DMS 273 (cell line): ENCODE results near the gene VSIG10L.

Source experiments
- DNase-seq: peaks from one replicate; lab custom pipeline; 2025; ENCODE audit not compliant: unreplicated experiment; lab: John Stamatoyannopoulos, UW

The VSIG10L gene

GRCh38 chr19:51318687-51319648, 23.0 kb downstream of the VSIG10L start:
- no peak for DNase-seq

GRCh38 chr19:51317968-51318367, 24.0 kb downstream of the VSIG10L start:
- DNase-seq, result no peak

DNA sequence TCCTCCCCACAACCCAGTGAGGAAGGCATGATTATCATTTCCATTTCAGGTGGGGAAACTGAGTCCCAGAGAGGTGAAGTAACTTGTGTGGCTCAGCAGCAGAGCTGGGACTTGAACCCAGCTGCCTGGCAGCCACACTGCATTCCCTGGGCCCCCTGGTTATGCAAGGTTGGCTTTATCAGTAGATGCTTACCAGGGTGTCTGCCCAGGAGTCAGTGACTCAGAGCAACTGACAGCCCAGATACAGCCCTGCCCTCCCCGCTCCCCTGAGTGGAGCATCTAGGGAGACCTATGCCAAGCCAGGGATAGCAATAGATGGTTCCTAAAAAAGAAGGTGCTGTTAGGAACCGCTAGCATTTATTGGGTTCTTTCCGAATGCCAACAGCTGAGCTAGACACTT, 24.6 kb downstream of the VSIG10L start:
- DNase-seq, result no peak

DNA sequence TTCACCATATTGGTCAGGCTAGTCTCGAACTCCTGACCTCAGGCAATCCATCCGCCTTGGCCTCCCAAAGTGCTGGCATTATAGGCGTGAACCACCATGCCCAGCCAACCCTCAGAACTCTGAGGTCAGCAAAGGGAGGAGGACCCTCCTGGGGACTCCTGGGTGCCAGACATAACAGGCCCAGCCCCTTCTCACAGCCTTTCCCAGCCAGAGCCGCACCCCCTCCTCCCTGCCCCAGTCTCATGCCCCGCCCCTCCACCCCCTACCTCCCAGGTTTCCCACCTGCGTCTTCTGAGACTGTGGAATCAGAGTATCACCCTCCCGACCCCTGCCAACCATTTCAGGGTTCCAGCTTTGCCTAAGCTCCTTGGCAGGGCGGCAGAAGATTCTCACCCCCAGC, 25.3 kb downstream of the VSIG10L start:
- DNase-seq, result no peak

- DNase-seq, result no peak
Measured at GRCh38 chr19:51311351-51312257, 30.3 kb downstream of the VSIG10L start, which contains the start of gene IGLON5. IGLON5 (plus strand) TSS chr19:51311644; CDS start chr19:51311848, 204 bp downstream.

- DNase-seq, result no peak
Measured at GRCh38 chr19:51305479-51305878, 36.5 kb downstream of the VSIG10L start.

DNA sequence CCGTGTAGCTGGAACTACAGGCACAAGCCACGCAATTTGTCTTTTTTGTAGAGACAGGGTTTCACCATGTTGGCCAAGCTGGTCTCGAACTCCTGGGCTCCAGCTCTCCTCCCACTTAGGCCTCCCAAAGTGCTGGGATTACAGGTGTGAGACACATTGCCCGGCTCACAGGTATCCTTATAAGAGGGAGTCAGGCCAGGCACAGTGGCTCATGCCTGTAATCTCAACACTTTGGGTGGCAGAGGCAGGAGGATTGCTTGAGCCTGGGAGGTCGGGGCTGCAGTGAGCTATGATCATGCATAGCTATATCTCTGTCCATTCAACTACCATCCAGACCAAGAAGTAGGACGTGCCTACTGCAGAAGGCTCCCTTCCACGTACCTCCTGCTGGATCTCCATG, 40.7 kb downstream of the VSIG10L start:
- no peak for DNase-seq

- DNase-seq, result no peak
Measured at GRCh38 chr19:51297406-51297805, 44.5 kb downstream of the VSIG10L start.

GRCh38 chr19:51296336-51297093, 45.4 kb downstream of the VSIG10L start:
- DNase-seq, result peak; percentile 37

DNA sequence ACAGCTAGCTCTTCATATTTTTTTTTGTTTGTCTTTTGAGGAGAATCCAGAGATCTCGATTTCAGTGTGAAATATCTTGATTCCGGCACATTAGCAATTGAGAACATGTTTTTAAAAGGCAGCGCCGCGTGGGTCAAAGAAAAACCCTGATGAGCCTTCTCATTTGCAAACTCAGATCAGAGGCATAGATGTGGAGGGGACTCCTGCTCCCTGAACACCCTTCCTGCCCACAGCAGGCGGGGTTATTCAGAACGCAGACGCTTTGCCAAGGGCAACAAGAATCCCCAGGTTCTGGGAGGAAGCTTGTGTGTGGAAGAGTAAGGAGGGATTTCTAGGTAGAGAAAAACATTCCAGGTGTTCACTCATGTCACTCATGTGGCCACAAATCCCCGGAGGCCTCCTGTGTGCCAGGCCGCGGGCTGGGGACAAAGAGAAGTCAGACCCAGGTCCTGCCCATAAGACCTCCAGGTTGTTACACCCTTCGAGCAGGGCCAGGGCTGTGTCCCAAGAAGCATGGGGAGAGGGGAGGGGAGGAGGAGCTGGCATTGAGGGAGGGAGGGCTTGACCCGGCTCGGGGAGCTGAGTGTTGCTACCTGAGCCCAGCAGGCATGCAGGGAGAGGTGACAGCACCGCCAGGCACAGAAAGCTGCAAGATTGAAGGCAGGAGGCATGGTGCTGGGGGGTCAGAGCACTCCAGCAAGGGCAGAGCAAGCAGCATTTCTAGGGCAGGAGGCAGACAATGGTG, 46.4 kb downstream of the VSIG10L start:
- DNase-seq, result no peak

- no peak for DNase-seq
Measured at GRCh38 chr19:51294977-51295375, 47.0 kb downstream of the VSIG10L start.

DNA sequence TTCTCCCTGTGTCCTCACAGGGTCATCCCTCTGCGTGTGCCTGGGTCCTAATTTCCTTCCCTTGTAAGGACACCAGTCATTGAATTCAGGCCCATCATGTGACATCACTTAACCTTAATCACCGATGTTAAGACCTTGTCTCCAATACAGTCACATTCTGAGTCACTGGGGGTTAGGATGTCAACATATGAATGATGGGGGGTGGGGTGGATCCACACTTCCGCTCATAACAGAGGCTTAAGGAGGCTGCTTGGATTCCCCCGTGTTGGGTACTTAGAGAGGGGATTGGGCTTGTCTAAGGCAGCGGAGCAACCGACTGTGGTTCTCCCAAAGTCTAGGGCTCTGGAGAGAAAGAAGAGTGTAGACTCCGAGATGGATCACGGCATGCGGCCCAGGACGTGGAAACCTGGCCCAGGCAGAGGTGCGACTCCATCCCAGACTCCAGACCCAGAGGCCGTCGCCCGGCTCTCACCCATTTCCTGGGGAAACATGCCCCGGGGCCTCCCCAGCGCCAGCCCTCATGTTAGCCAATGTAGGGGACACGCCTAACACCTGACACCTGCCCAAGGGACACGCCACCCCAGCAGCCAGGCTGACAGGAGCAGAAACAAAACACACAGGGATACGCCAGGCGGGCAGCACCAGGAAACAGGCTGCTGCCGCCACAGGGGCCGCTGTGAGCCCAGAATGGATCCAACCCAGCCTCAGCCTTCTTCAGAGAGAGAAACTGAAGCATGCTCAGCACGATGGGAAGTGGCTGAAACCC, 47.5 kb downstream of the VSIG10L start:
- DNase-seq, result peak; percentile 18

DNA sequence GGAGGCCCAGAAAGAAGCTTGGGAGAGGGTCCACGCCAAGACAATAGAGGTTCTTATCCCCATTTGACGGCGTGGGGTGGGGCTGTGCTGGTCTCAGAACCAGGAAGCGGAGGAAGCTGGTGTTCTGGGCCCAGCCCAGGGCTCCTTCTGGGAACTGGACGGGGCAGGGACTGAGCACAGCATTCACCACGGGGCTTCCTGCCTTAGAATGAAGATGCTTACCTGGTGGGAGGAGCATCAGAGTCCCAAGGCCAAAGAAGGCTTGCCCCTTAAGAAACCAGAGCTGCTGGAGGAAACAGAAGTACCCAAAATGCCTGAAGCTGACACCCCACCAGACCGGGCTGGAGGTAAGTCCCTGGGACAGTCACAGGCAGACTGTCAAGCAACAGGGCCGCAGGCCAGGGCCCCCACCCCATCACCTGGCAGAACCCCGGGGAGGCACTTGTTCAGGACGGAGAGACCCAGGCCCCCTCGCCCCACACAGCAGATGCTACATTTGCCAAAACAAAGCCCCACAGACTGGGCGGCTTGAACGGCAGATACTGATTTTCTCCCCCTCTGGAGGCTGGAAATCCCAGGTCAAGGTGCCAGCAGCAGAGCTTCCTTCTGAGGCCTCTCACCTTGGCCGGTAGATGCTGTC, 48.2 kb downstream of the VSIG10L start:
- DNase-seq, result no peak

- DNase-seq, result no peak
Measured at GRCh38 chr19:51292971-51293370, 49.0 kb downstream of the VSIG10L start.

GRCh38 chr19:51289635-51290034, 52.3 kb downstream of the VSIG10L start:
- DNase-seq, result no peak

GRCh38 chr19:51285682-51286081, 56.3 kb downstream of the VSIG10L start:
- DNase-seq, result no peak

DNA sequence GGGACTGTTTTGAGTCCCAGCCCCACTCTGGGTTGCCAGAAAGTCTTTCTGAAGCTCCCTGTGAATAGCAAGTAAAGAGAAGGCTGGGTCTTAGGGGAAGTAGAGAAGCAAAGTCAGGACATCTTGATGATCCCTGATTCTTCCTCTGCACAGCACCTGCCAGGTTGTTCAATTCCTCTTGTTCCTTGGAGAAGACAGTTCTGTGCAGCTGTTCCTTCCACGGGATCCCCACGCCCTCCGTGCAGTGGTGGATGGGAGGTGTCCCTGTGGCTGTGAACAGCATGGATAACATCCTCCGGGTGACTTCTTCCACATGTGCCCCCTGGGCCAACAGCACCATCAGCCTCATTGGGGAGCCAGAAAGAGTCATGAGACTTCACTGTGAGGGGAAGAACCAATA, 59.6 kb downstream of the VSIG10L start:
- DNase-seq, result no peak
